ENCODE data around the gene PPP1R16B.

GRCh38 chr20:38934530-38934929 is 129.0 kb downstream of the PPP1R16B start:
- TF ChIP-seq POLR2A (IDR thresholded peaks at IDR 0.05) = no peak
- TF ChIP-seq, protein P1, sequence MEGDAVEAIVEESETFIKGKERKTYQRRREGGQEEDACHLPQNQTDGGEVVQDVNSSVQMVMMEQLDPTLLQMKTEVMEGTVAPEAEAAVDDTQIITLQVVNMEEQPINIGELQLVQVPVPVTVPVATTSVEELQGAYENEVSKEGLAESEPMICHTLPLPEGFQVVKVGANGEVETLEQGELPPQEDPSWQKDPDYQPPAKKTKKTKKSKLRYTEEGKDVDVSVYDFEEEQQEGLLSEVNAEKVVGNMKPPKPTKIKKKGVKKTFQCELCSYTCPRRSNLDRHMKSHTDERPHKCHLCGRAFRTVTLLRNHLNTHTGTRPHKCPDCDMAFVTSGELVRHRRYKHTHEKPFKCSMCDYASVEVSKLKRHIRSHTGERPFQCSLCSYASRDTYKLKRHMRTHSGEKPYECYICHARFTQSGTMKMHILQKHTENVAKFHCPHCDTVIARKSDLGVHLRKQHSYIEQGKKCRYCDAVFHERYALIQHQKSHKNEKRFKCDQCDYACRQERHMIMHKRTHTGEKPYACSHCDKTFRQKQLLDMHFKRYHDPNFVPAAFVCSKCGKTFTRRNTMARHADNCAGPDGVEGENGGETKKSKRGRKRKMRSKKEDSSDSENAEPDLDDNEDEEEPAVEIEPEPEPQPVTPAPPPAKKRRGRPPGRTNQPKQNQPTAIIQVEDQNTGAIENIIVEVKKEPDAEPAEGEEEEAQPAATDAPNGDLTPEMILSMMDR (IDR thresholded peaks at IDR 0.05) = no peak
